ENCODE data around the gene B4GALT4.

DNA sequence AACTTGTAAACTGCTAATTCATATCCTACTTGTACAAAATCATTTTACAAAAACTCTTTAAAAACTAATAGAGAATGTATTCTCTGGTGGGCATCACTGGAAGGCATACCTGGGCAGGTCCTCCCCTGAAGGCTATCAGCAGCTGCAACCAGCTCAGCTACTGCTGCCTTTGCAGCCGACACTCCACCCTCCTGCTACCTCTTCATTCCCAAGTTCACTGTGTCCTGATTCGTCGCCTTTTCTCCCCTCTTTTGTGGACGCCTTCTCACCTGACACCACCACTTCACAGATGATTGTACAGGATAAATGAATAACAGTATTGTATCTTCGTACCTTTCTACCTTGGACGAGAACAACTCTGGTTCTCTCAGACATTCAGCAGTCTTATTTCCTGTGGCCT lies 28.9 kb downstream of the B4GALT4 start:
- TF ChIP-seq, protein P1, sequence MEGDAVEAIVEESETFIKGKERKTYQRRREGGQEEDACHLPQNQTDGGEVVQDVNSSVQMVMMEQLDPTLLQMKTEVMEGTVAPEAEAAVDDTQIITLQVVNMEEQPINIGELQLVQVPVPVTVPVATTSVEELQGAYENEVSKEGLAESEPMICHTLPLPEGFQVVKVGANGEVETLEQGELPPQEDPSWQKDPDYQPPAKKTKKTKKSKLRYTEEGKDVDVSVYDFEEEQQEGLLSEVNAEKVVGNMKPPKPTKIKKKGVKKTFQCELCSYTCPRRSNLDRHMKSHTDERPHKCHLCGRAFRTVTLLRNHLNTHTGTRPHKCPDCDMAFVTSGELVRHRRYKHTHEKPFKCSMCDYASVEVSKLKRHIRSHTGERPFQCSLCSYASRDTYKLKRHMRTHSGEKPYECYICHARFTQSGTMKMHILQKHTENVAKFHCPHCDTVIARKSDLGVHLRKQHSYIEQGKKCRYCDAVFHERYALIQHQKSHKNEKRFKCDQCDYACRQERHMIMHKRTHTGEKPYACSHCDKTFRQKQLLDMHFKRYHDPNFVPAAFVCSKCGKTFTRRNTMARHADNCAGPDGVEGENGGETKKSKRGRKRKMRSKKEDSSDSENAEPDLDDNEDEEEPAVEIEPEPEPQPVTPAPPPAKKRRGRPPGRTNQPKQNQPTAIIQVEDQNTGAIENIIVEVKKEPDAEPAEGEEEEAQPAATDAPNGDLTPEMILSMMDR (IDR thresholded peaks at IDR 0.05): no peak
- no peak for TF ChIP-seq POLR2A (IDR thresholded peaks at IDR 0.05)
